ENCODE results near the gene TKT.

DNA sequence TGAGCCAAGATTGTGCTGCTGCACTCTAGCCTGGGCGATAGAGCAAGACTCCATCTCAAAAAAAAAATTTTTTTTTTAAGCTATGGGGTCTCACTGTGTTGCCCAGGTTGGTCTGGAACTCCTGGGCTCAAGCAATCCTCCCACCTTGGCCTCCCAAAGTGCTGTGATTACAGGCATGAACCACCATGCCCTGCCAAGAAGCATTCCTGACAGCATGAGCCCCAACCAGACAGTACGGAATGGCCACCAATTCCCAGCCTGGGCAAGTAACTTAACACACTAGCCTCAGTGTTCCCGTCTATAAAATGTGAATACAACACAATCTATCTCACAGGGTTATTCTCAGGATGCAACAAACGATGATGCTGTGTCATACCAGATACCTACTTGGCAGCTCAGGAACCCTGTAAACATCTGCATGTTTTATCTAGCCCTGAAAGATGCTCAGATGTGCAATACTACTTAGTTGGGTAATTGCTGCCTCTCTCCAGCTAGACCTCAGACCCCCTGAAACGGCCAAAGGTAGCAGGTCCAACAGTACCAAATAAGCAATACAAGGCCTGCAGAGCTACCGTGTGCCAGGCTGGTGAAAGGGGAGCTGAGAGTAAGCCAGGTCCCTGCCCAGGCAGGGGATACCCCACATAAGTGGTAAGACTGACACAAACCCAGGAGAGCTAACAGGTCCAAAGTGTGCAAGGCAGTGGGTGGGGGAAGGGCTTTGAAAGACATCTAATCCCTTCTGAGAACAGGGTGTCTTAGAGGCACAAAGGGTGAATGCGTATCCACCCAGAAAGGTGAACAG, 1.9 kb downstream of the TKT start:
- no peak for TF ChIP-seq POLR2A (IDR thresholded peaks at IDR 0.05)
- TF ChIP-seq, protein P1, sequence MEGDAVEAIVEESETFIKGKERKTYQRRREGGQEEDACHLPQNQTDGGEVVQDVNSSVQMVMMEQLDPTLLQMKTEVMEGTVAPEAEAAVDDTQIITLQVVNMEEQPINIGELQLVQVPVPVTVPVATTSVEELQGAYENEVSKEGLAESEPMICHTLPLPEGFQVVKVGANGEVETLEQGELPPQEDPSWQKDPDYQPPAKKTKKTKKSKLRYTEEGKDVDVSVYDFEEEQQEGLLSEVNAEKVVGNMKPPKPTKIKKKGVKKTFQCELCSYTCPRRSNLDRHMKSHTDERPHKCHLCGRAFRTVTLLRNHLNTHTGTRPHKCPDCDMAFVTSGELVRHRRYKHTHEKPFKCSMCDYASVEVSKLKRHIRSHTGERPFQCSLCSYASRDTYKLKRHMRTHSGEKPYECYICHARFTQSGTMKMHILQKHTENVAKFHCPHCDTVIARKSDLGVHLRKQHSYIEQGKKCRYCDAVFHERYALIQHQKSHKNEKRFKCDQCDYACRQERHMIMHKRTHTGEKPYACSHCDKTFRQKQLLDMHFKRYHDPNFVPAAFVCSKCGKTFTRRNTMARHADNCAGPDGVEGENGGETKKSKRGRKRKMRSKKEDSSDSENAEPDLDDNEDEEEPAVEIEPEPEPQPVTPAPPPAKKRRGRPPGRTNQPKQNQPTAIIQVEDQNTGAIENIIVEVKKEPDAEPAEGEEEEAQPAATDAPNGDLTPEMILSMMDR (IDR thresholded peaks at IDR 0.05) = no peak

Measured in right lobe of liver (tissue), 4 donors.